HG02885 (cell line): ENCODE data around the gene SULT1C2.

Experiments
- ATAC-seq: cut with Tn5 transposase; IDR thresholded peaks from one replicate; pipeline ENCODE4 v1.9.1; 2021; ENCODE audit warnings: mild to moderate bottlenecking; ENCODE audit not compliant: unreplicated experiment, poor library complexity

SULT1C2 gene

DNA sequence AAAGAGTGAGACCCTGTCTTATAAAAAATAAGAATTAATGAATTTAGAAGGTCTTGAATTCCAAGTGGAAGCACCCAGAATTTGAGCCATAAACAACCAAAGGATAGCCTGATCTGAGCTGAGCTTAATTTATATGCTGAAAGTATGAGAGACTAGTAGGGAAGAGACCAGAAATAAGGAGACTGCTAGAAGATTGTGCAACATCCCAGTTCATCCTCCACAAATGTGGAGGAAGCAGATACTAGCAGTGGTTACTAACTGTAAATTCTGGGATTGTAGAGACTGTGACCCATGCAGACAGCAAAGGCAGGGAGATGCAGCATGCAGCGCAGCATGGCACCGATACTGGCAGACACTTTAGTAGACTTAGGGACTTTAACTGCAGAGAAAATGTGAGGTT is 1.5 kb upstream of the SULT1C2 start:
- ATAC-seq = no peak

DNA sequence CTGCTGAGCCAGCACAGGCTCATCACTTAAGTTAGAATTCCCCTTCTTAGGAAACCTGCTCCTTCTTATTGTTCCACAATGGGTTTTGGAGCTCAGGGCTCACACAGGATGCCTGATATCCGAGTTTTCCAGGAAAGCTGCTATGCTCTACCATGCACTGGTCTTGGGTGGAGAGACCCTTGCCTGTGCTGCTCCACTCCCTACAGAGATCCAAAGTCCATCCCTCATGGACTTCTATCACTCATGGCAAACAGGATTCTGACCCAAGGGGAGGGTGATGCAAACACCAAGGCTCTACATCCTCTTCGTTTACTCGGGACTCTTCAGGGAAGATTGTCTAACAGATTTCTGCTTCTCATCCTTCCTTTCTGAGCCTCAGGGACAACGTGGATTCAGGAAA is 5.2 kb downstream of the SULT1C2 start:
- no peak for ATAC-seq

DNA sequence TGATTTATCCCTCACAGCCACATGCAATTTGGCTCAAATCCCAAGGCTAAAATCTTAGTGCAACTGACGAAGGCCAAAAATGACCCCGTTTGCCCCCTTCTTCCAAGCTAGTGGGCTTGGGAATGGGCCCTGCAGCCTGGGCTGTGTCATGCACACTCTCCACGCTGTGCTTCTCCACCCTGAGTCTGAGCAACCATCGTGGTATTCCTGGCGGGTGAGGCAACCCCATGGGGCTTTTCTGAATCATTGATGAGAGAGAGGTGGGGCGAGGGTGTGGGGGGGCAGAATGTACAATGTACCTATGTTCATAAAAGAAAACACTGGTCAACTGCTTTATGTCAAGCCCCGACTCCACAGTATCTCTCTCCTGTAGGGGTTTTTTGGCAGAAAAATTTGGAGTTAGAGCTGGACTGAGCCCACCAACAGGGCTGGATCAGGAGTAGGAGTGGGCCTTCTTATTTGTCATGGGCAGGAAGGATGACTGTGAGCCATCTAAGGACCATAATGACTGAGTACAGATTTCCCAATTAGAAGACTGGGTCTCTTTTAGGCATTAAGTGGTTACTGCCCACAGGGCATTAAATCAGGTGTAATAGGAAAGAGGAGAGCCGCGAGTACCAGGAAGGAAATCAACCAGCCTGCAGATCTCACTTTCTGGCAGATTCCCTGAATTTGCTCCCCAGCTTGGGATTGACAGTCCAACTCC is 8.9 kb downstream of the SULT1C2 start:
- no peak for ATAC-seq

DNA sequence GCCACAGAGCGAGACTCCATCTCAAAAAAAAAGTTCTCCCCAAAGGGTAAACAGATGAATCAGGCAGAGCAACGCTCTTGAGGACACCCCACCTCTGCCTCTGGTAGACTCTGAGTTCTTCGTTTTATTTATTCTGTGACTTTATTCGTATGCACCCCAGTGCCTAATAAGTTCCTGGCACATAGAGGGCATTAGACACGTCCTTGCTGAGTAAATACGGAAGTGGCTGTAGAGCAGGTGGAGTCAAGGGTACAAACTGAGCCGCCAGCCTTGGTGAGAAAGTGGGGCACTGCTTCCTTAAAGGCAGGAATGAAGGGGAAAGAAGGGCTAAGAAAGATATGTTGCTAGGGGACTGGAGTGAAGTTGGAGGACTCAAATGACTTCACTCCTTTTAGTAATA is 12.9 kb downstream of the SULT1C2 start:
- ATAC-seq = no peak

DNA sequence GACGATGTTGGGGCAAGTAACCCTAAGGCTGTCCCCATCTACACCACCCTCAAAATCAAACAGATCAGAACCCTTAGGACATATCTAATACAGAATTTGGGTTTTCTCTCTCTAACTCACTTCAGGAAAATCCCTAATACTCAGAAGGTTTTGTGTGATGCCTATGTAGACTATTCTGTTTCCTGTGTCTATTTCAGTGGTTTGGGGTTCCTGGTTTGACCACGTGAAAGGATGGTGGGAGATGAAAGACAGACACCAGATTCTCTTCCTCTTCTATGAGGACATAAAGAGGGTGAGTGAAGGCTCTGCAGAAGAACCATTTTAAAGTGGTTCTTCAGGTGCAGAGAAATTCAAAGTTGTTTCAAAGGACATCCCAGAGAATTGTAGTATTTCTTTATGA is 16.3 kb downstream of the SULT1C2 start:
- ATAC-seq = peak; percentile 57

DNA sequence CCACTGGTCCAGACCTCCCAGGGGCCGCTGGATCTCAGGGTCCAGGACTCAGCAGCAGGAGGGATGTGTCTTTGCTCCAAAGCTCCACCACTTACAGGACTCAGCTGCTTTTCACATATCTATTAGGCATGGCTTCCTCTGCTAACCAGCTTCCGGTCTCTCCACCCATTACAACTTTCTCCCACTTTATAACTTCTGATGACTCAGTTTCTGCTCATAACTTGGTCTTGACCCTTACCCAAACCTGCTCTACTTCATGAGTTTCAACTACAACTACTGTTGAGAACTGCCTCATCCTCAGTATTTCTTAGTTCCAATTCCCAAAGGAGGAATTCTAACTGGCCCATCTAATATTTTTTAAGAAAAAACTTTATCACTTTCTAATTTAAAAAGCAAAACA is 17.2 kb downstream of the SULT1C2 start:
- ATAC-seq = no peak

DNA sequence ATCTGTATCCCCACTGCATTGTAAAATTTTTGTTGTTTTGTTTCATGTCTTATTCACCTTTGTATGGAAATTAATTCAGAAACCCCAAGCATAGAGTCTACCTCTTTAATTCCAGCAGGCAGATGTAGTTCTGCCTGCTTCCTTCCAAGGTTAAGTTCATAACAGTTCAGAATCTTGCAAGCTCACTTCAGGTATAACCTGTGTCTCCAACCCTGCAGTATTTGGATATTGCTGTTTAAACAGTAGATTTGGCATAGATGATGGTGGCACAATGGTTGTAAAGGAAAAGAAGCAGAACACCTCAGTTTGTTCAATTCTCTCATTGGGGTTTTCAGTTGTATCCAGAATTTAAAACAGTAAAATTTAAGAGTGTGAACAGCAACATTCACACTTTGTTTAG is 21.2 kb downstream of the SULT1C2 start:
- ATAC-seq = no peak

DNA sequence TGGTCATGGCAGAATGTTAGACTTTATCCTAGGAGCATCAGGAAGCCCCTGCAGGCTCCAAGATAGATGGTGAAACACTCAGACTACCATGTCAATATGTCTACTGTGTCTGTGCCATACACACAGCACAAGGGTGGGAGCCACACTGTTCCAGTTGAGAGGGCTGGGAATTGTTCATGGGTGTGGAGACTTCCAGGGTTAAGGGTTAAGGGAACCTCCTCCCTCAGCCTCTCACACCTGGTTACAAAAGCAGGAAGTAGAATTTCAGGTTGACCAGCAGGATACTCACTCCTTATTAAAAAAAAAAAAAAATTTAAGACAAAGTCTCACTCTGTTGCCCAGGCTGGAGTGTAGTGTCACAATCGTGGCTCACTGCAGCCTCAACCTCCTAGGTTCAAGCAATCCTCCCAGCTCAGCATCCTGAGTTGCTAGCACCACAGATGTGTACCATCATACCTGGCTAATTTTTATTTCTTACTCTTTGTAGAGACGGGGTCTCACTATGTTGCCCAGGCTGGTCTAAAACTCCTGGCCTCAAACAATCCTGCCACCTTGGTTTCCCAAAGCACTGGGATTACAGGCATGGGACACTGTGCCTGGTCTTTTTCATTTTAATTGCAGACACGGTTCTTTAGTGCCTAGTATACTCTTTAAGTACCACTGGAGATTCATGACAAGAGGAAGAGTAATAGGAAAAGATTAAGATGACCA is 26.0 kb downstream of the SULT1C2 start:
- ATAC-seq = no peak

DNA sequence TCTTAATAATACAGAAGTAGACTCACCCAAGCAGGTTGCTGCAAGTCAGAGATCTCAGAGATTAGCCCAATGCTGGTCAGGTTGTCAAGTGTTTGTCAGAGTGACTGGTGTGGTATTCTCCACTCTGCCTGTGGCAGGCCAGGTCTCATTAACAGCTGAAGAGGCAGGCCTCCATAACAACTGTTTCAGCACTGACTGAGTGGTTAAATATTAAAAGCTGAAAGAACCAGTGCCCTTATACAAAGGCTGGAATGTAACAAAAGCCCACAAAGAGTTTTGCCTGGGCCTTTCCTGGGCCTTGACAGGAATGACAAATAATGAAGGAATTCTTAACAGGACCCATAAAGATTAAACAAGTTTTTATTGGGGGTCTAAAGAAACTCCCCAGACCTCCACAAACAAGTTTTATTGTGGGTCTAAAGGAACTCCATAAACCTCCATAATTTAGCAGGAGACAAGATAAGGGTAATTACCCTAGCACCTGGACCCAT is 26.8 kb downstream of the SULT1C2 start:
- ATAC-seq = no peak

DNA sequence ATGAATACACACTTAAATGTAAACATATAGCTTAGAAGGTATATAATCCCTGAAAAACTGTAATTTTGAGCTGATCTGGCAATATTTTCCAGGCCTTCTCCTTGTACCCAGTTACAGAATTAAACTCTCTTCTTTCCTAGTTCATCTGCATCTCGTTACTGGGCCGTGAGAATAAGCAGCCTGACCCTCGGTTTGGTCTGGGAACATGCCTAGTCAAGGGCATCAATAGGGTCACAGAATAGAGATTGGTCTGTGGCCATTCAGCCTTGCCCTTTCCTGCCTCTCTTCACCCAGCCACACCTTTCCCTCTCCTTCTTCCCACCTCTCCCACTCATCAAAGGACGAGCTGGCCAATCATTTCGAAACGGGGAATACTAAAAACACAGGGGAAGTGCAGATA is 27.3 kb downstream of the SULT1C2 start:
- no peak for ATAC-seq

DNA sequence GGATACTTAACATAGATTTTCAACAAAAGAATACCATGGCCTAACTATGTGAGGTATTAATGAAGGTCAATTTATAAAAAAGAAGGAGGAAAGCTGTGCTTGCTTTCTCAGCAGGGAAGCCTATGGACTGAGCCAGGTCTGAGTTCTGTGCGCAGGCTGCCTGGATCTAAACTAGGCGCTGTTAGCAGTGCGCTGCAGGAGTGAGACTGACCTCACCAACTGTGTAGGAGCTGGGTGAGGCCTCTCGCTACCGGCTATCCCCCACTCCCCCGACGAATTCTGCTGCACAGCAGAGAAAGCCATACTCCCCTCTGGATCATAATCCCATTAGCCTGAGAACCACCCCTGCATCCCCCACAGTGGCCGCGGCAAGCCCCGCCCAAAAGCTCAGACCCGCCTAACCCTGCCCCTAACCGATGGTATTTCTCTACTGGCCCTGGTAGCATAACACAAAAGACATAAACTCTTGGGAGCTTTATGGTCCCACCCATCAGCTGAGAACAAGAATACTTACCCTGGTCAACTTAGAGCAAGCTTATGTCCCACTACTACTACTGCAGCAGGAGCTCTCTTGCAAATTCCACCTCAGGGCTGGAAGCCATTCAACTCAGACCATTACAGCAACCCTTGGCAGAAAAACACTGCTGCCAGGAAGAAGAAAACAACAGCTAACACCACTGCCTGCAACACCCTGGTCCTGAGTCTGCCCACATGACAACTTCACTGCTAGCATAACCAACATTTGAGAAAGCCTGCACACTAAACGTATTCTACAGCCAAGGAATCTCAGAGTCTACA is 28.0 kb downstream of the SULT1C2 start:
- ATAC-seq = no peak

DNA sequence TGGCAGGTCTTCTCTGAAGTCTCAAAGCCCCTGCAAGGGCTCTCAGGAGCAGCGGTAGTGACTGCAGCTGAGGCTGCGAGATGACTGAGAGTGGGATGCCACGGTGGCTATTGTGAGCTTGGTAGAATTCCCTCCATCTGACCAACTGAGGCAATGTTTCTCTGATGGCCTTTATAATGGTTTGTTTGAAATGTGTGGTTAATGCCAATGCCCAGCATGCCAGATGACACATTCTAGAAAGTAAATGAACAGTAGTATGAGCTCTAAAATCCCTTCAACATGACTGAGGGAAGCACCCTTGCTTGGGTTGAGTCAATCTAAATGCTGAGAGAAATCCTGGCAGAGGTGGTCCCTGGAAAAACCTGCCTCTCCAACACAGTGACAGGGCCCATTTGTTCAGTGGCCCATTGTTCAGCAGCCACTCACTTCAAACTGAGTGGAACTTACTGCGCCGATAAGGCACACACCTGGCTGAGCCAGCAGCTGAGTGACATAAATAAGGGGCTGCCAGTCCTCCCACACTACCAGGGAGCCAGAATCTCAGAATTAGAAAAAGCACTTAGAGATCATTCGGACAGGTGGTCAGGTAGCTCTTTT is 31.7 kb downstream of the SULT1C2 start:
- ATAC-seq = no peak

DNA sequence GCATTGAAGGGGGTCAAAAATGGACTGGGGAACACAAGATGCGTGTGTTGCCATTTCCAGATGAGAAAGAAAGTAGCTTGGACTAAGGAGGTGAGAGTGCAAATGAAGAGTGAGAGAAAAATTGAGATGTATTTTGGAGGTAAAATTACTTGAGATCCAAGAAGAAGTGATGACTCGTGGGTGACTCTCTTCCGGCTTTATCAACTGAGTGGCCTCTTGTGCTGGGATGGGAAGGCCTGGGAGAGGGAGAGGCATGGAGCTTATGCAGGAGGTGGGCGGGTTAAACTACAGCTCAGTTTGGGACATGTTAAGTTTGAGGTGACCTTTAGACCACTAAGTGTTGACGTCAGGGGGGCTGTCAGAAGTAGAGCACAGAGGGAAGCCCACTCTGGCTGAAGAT is 34.9 kb downstream of the SULT1C2 start:
- ATAC-seq = no peak

DNA sequence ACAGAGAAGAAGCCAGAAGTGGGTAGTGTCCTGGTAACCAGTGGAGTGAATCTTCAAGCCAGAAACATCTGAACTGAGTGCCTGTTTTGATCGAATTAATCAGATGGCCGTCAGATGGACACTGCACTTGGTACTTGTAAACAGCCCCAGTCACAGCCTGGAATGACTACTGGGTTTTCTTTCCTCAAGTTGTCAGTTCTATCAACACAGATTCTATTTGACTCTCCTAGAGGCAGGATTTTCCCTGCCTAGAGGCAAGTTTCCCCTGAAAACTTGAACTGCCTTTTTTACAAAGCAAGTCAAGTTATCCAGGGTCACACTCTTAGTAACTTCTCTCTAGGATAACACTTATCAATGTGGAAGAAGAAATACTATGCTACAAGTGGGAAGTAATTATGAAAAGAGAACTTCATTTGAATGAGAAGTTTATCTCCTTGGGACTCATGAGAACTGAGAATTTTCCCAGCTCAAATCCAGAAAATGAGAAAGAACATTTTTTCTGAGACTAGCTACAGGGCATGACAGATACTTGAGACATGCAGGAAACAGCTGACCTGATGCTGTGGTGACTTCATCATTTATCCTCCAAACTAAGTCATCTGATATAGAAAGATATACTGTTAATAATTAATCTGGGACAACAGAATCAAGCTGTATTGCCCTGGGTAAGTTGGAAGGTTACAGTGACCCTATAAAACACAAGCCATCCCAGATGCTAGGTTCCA is 36.0 kb downstream of the SULT1C2 start:
- ATAC-seq = no peak

DNA sequence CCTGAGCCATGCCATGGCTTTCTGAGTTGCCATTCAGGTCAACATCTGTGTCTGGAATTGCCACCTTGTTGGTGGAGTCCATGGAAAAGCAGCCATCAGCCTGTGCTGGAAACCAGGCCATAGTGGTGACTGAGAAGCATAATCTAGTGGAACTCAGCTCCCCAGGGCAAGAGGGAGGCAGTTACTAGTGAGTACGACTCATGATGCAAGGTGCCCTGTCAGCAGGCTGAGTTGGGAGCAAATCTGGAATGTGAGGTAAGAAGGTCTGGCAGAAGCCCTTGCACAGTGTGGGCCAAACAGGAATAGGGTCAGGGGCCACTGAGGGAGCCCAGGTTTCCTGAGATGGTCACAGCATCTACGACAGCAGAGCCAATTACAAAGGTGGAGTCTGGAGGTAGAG is 37.1 kb downstream of the SULT1C2 start:
- ATAC-seq = no peak

DNA sequence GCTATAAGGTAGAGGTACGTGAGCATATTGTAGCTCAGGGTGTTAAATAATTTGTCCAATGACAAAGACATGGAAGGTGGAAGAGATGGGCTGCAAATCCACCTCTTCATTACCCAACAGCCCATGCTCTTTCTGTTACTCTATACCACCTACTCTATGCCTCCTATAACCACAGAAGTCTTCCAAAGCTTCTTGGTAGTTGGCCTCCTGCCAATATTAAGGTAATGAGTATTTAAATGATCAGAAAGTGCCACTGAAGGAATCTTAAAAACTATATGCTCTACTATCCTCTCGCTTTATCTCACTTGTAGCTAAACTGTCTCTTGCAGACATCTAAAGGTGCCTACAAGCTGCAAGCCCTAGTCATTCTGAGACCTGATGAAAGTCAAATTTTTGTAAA is 41.1 kb downstream of the SULT1C2 start:
- ATAC-seq = no peak

DNA sequence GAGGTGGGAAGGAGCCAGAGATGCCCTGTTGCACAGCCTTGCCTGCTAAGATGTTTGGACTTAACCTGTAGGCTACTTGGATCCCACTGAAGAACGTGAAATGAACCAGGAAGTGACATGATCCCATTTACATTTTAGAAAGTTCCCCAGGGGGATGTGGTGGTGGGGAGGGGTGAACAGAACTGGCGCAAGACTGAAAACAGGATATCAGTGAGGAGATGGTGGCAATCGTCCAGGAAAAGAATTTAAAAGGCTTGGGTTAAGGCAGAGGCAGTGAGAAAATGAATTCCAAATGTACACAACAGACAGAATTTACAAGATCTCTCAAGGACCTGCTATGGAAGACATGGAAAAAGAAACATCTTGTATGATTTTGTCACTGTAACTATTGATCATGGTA is 42.3 kb downstream of the SULT1C2 start:
- no peak for ATAC-seq

DNA sequence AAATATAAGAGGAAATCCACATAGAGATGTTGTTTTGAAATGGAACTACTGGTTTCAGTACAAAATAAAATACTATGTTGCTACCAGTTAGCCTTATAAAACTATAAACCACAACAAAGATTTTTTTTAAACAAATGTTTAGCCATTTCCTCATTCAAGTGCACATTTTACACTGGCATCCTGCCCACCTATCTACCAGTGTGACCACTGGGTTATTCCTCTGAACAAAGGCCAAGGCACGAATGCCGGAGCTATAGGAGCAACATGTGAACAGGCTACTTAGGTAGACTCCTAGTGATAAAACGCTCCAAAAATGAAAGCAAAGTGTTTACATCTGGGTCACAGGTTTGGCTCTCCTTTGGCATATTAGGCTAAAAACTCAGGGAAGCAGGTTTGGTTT is 57.3 kb downstream of the SULT1C2 start:
- ATAC-seq = no peak

DNA sequence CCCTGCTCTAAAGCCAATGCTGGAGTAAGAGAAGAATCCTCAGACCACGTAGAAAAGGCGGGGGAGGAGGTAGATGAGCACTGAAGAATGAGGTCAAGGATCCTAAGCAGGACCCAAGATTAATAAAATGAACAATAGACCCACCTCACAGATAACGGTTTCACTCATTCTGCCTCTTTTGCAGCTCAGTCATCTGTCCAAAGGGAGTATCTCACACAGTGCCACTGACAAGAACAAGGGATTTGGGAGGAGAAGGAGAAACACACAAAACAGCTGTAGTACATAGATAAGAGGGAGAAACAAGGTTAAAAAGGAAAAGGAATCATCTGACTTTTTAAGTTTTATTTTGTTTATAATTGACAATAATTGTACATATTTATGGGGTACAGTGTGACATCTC is 58.1 kb downstream of the SULT1C2 start:
- ATAC-seq = no peak

DNA sequence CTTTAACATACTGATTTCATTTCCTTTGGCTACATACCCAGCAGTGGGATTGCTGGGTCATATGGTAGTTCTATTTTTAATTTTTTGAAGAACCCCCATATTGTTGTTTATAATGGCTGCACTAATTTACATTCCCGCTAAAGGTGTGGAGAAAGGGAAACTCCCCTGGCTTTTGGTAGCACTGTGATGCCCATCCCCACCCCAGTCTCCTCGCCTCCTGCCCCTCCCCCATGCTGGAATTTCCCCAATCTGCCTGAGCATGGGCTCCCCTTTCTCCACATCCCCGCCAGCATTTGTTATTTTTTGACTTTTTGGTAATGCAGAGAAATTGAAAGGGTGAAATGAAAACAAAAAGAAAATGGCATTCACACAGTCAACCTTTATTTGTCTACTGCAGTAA is 59.1 kb downstream of the SULT1C2 start:
- ATAC-seq = no peak
